GM20000 (cell line): ENCODE data around the gene SLC24A3.

Experiments
- DNase-seq: peaks from one replicate; pipeline ENCODE4 v3.0.0; 2012; ENCODE audit warnings: low spot score
- TF ChIP-seq, protein P1 (sequence below): IDR thresholded peaks from 2 replicates; pipeline ENCODE4 v1.5.1; 2012; ENCODE audit warnings: mild to moderate bottlenecking, control low read depth; ENCODE audit errors: extremely low read depth, missing control alignments

Gene SLC24A3

DNA sequence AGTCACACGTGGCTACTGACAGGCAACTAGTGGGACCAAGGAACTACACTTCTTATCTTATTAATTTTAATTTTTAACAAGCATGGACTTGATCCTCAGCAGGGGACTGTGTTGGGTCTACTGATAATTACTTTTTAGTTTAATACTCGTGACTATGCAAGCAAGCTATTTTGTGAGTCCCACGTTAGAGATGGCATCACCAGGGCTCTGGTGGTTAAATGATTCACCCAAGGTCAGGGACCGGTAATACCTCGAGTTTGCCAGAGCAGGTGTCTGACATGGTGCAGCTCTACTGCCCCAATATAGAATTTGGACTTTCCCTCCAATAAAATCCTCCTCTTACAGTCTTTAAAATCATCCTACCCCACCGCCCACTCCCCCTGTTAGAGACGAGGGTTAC lies 447.0 kb downstream of the SLC24A3 start:
- DNase-seq = no peak
- TF ChIP-seq, protein P1, sequence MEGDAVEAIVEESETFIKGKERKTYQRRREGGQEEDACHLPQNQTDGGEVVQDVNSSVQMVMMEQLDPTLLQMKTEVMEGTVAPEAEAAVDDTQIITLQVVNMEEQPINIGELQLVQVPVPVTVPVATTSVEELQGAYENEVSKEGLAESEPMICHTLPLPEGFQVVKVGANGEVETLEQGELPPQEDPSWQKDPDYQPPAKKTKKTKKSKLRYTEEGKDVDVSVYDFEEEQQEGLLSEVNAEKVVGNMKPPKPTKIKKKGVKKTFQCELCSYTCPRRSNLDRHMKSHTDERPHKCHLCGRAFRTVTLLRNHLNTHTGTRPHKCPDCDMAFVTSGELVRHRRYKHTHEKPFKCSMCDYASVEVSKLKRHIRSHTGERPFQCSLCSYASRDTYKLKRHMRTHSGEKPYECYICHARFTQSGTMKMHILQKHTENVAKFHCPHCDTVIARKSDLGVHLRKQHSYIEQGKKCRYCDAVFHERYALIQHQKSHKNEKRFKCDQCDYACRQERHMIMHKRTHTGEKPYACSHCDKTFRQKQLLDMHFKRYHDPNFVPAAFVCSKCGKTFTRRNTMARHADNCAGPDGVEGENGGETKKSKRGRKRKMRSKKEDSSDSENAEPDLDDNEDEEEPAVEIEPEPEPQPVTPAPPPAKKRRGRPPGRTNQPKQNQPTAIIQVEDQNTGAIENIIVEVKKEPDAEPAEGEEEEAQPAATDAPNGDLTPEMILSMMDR = no peak

- TF ChIP-seq, protein P1 = no peak
- DNase-seq = no peak
Measured at GRCh38 chr20:19660808-19661378, 448.5 kb downstream of the SLC24A3 start.

DNA sequence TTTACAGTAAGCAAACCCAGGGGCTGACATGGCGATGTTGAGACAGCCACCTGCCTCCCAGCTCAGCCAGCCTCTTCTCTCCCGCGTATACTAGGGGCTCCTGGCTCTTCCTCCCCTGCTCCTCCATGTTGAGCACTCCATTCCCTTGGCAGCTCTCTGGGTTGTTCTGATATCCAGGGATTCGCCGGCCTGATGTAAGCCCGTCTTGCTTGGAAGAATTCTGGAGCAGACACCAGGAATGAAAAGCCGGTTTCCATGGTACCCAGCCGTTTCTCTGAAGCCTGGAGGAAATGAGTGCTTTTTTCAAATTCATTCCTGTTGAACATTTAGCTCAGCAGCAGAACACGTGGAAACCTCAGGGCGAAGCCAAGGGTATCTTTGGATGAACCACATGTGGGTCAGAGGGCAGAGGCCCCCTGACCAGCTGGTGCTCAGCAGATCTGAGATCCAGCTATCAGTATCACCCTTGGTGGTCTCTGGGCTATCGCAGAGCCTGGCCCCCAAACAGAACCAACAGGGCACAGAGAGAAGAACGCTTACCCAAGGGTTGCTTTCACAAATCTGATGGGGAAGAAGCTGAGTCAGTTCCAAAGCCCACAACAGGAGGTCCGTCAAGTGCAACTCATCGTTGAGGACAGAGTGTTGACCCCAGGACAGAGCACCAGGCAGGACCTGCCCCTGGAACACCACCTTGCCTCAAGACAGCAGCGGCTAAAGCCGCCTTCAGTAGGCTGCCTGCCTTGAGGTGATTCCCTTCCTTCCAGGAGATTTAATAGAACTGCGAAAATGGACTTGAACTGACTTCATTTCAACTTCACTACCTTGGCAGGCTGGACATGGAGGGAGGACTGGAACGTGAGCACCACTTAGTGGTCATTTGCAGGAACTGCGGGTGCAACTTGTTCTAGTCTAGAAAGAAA lies 449.5 kb downstream of the SLC24A3 start:
- DNase-seq = peak; percentile 70
- TF ChIP-seq, protein P1 = peak; percentile 95

GRCh38 chr20:19662637-19662995 lies 450.2 kb downstream of the SLC24A3 start:
- TF ChIP-seq, protein P1 = no peak
- no peak for DNase-seq

DNA sequence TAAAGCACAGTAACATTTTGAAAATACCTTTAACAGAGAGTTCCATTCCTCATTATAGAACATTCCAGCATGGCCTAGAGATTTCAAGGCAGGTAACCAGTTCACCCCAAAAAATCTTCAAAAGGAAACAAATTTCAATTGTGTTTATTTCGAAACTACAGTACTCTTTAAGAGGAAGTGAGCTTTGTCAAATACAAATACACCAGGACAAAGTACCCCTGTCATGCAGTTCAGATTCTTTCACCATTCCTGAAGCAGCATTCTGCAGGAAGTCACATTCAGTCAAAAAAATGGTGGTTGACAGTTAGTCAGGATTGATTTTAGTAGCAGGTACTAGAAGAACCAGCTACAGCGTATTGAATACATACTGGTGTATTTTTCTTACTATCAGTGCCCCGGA lies 456.0 kb downstream of the SLC24A3 start:
- no peak for DNase-seq
- TF ChIP-seq, protein P1 = no peak

GRCh38 chr20:19670829-19671228 lies 458.4 kb downstream of the SLC24A3 start:
- DNase-seq = no peak
- TF ChIP-seq, protein P1 = no peak

GRCh38 chr20:19671374-19671773 lies 458.9 kb downstream of the SLC24A3 start:
- TF ChIP-seq, protein P1 = no peak
- no peak for DNase-seq
